ENCODE measurements around the gene ROBO3.

Gene ROBO3

GRCh38 chr11:124876818-124877630 is 11.8 kb downstream of the ROBO3 start:
- Histone ChIP-seq H3K4me1 (ENCODE audit: control insufficient read depth, low read length) (peaks cover 9% of the 10 kb centered on the region), H4K20me1 (ENCODE audit: control insufficient read depth, insufficient read depth, low read depth, low read length) (no peaks in the 10 kb centered on the region), H3K27me3 (ENCODE audit: control insufficient read depth, low read length) (peaks cover 21% of the 10 kb centered on the region), H3K27ac (ENCODE audit: low read depth, low read length) (no peak overlapping the region), H3K36me3 (ENCODE audit: control insufficient read depth, low read length) (no peaks in the 10 kb centered on the region), H3K9me2 (replicated peaks; ENCODE audit: control insufficient read depth, low read length) (no peaks in the 10 kb centered on the region), H3K4me2 (ENCODE audit: low read length) (peak overlapping the region; percentile 81), H3K9me3 (ENCODE audit: control insufficient read depth, insufficient read depth, low read length) (no peaks in the 10 kb centered on the region), H3K4me3 (ENCODE audit: low read length) (peak overlapping the region; percentile 74), H3K79me2 (ENCODE audit: control insufficient read depth, low read length) (no peaks in the 10 kb centered on the region), H3F3A (ENCODE audit: control insufficient read depth, insufficient read depth) (no peaks in the 10 kb centered on the region)
- TF ChIP-seq CTCF (IDR thresholded peaks at IDR 0.05; ENCODE audit: low read depth, low read length, poor library complexity, severe bottlenecking) (no peak), EZH2phosphoT487 (IDR thresholded peaks at IDR 0.05; ENCODE audit: borderline replicate concordance, low read length) (no peak)

- H3K4me2 ChIP-seq (ENCODE audit: low read length), result peak overlapping the region; percentile 81; the same call in 1 of the 2 replicates
- no peaks in the 10 kb centered on the region for H3K79me2 ChIP-seq (ENCODE audit: control insufficient read depth, low read length)
- no peaks in the 10 kb centered on the region for H3K9me2 ChIP-seq (replicated peaks; ENCODE audit: control insufficient read depth, low read length)
- no peaks in the 10 kb centered on the region for H3F3A ChIP-seq (ENCODE audit: control insufficient read depth, insufficient read depth)
- no peaks in the 10 kb centered on the region for H3K36me3 ChIP-seq (ENCODE audit: control insufficient read depth, low read length)
- TF ChIP-seq EZH2phosphoT487 (IDR thresholded peaks at IDR 0.05; ENCODE audit: borderline replicate concordance, low read length) (no peak), CTCF (IDR thresholded peaks at IDR 0.05; ENCODE audit: low read depth, low read length, poor library complexity, severe bottlenecking) (no peak)
- no peaks in the 10 kb centered on the region for H3K9me3 ChIP-seq (ENCODE audit: control insufficient read depth, insufficient read depth, low read length)
- H3K4me1 ChIP-seq (ENCODE audit: control insufficient read depth, low read length), result peaks cover 9% of the 10 kb centered on the region
- peaks cover 21% of the 10 kb centered on the region for H3K27me3 ChIP-seq (ENCODE audit: control insufficient read depth, low read length)
- no peak overlapping the region for H3K27ac ChIP-seq (ENCODE audit: low read depth, low read length)
- no peaks in the 10 kb centered on the region for H4K20me1 ChIP-seq (ENCODE audit: control insufficient read depth, insufficient read depth, low read depth, low read length)
- peak overlapping the region; percentile 74; the same call in 1 of the 2 replicates for H3K4me3 ChIP-seq (ENCODE audit: low read length)
Observed at GRCh38 chr11:124877631-124877909, 12.3 kb downstream of the ROBO3 start.

- no peaks in the 10 kb centered on the region for H3K79me2 ChIP-seq (ENCODE audit: control insufficient read depth, low read length)
- H3K9me3 ChIP-seq (ENCODE audit: control insufficient read depth, insufficient read depth, low read length), result no peaks in the 10 kb centered on the region
- peaks cover 21% of the 10 kb centered on the region for H3K27me3 ChIP-seq (ENCODE audit: control insufficient read depth, low read length)
- no peak overlapping the region for H3K27ac ChIP-seq (ENCODE audit: low read depth, low read length)
- peaks cover 15% of the 10 kb centered on the region for H3K4me1 ChIP-seq (ENCODE audit: control insufficient read depth, low read length)
- TF ChIP-seq CTCF (IDR thresholded peaks at IDR 0.05; ENCODE audit: low read depth, low read length, poor library complexity, severe bottlenecking) (no peak), EZH2phosphoT487 (IDR thresholded peaks at IDR 0.05; ENCODE audit: borderline replicate concordance, low read length) (no peak)
- H4K20me1 ChIP-seq (ENCODE audit: control insufficient read depth, insufficient read depth, low read depth, low read length), result no peaks in the 10 kb centered on the region
- H3F3A ChIP-seq (ENCODE audit: control insufficient read depth, insufficient read depth), result no peaks in the 10 kb centered on the region
- no peaks in the 10 kb centered on the region for H3K36me3 ChIP-seq (ENCODE audit: control insufficient read depth, low read length)
- H3K4me2 ChIP-seq (ENCODE audit: low read length), result no peak overlapping the region
- H3K9me2 ChIP-seq (replicated peaks; ENCODE audit: control insufficient read depth, low read length), result no peaks in the 10 kb centered on the region
- H3K4me3 ChIP-seq (ENCODE audit: low read length), result no peak overlapping the region
Observed at GRCh38 chr11:124877910-124878758, 12.9 kb downstream of the ROBO3 start.
